GM19351 (cell line): ENCODE measurements around the gene HHATL.

ENCODE experiments used
- ATAC-seq: cut with Tn5 transposase; IDR thresholded peaks from one replicate; pipeline ENCODE4 v1.9.1; 2021; ENCODE audit warnings: mild to moderate bottlenecking, moderate library complexity; ENCODE audit not compliant: unreplicated experiment

HHATL gene

GRCh38 chr3:42699511-42699971, 3.1 kb downstream of the HHATL start:
- ATAC-seq = no peak

GRCh38 chr3:42698911-42699230, 3.7 kb downstream of the HHATL start:
- ATAC-seq = no peak

GRCh38 chr3:42698216-42698910, 4.2 kb downstream of the HHATL start:
- no peak for ATAC-seq

GRCh38 chr3:42697289-42698051, 5.1 kb downstream of the HHATL start:
- no peak for ATAC-seq

GRCh38 chr3:42696356-42697288, 6.0 kb downstream of the HHATL start:
- ATAC-seq = no peak

GRCh38 chr3:42694366-42694765, 8.2 kb downstream of the HHATL start:
- ATAC-seq = no peak

GRCh38 chr3:42693530-42693930, 9.1 kb downstream of the HHATL start:
- ATAC-seq = no peak

- no peak for ATAC-seq
Observed at GRCh38 chr3:42692667-42693529, 9.7 kb downstream of the HHATL start.

GRCh38 chr3:42691816-42692666, 10.6 kb downstream of the HHATL start:
- ATAC-seq = no peak

GRCh38 chr3:42690766-42691680, 11.6 kb downstream of the HHATL start:
- no peak for ATAC-seq

- ATAC-seq = no peak
Observed at GRCh38 chr3:42690191-42690590, 12.4 kb downstream of the HHATL start.

GRCh38 chr3:42689421-42690014, 13.1 kb downstream of the HHATL start:
- no peak for ATAC-seq

- ATAC-seq = no peak
Observed at GRCh38 chr3:42688487-42689420, 13.8 kb downstream of the HHATL start.

- no peak for ATAC-seq
Observed at GRCh38 chr3:42688016-42688415, 14.6 kb downstream of the HHATL start.

GRCh38 chr3:42686832-42687650, 15.6 kb downstream of the HHATL start:
- no peak for ATAC-seq
